Motor neuron (in vitro differentiated cells): ENCODE results near the gene ZDHHC4. TPM values are rescaled to one million over a fixed set of nuclear protein-coding genes. Genes with fewer than 3 reads are reported as not detected.

Experiments used
- ATAC-seq, 8 experiments: fragments of 200-7000 bp; cut with Tn5 transposase; replicated peaks in 6 of 8; 2 replicates each; pipeline ENCODE4 v1.8.0; 2021; ENCODE audit warnings: mild to moderate bottlenecking in 8 of 8, moderate library complexity in 8 of 8
- H3K27ac ChIP-seq, 2 donors: fragments of 250-450 bp; sonication (Bioruptor Pico); 2 replicates each; pipeline ENCODE4 v1.9.0; 2021; ENCODE audit warnings: antibody characterized with exemption in 2 of 2, mild to moderate bottlenecking in 2 of 2, moderate library complexity in 1 of 2
- H3K4me1 ChIP-seq, 2 donors: fragments of 250-450 bp; sonication (Bioruptor Pico); replicated peaks in 1 of 2; 2 replicates each; pipeline ENCODE4 v1.6.1; 2021; ENCODE audit warnings: antibody characterized with exemption in 2 of 2, mild to moderate bottlenecking in 2 of 2, moderate library complexity in 1 of 2
- H3K4me3 ChIP-seq, 5 donors: fragments of 250-450 bp; sonication (Bioruptor Pico); 2 replicates each; pipeline ENCODE4 v1.9.0; 2021; ENCODE audit warnings: antibody characterized with exemption in 5 of 5, mild to moderate bottlenecking in 5 of 5, moderate library complexity in 4 of 5
- WGBS, 10 experiments: fragments of 450-650 bp; shearing (Covaris generic); methylation state at CpG; one replicate each; pipeline ENCODE4 v1.0.0; 2022; 5-methylcytosine and 5-hydroxymethylcytosine counted together
- in situ Hi-C, 9 experiments: fragments of 400-800 bp; cut with MboI; loops; one replicate each; pipeline ENCODE4 v1.15.0; 2021; ENCODE audit warnings: low sequenced_read_pairs in 9 of 9, low pct_unique_long_range_greater_than_20kb in 2 of 9; ENCODE audit not compliant: unreplicated experiment in 9 of 9
- total RNA-seq, 8 experiments: library from RNA; unstranded; fragments of 300-600 nt; gene quantifications; 2 replicates each; pipeline versions ENCODE4 v1.2.3 to v1.2.4, GENCODE V29; 2022

ZDHHC4 gene
- total RNA-seq, 8 experiments from 2014 or later = 39.6 to 69.8 (median 58.8) TPM

DNA sequence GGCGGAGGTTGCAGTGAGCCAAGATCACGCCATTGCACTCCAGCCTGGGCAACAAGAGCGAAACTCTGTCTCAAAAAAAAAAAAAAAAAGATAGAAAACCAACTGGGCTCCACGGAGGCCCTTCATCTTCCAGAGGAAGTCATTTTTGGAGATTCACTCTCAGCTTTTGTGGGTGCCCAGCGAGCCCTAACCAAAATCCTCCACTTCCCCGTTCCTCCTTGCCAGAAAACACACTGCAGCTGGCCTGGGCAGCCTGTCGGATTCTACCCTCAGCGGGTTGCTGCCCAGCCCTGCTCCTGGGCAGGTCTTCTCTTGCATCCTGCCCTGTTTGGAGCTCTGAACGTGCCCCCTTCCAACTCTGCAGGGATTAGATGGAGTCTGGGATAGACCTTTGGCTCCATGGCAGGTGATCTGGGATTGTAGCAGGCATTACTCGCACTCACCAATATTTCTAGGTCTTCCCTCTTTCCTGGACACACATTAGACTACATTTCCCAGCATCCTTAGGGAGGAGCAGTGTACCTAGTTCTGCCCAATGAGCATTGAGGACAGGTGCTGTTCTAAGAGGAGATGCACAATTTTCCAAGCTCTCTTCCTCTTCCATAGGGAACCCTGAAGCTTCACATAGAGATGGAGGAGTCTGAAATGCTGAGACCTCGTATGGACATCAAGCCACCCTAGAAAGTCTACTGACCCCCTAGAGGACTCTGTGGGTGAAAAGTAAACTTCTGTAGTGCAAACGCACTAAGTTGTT lies 30.6 kb upstream of the ZDHHC4 start:
- in situ Hi-C loops = no loop called here
- H3K27ac ChIP-seq = no peak overlapping the region
- WGBS, 10 experiments = 10 to 100% (median 79%) methylated on average over 1 to 6 of the region's 12 CpGs; no CpG with 5 or more reads in 2 of the 10 experiments
- ATAC-seq = peak in 1 of 8 experiments; percentile 32
- H3K4me3 ChIP-seq = no peak overlapping the region
- H3K4me1 ChIP-seq = no peaks in the 10 kb centered on the region

DNA sequence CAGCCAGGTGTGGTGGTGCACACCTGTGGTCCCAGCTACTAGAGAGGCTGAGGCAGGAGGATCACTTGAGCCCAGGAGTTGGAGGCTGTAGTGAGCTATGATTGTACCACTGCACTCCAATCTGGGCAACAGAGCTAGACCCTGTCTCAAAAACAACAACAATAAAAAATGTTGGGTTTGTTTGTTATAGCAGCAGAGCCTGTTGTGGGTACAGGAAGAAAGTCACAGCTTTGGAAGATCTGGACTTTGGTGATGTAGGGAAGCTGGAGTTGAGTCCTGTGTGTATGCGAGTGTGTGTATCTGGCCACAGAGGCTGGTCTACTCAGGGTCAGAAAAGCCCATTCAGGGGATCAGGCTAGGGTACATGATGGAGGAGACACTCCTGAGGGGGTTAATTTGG lies 29.9 kb upstream of the ZDHHC4 start:
- no peak overlapping the region for H3K4me3 ChIP-seq
- H3K27ac ChIP-seq = no peak overlapping the region
- in situ Hi-C loops = no loop called here
- no peaks in the 10 kb centered on the region for H3K4me1 ChIP-seq
- 100% methylated on average over 1 of the region's 1 CpG; no CpG with 5 or more reads in 8 of the 10 experiments for WGBS, 10 experiments
- no peak for ATAC-seq

DNA sequence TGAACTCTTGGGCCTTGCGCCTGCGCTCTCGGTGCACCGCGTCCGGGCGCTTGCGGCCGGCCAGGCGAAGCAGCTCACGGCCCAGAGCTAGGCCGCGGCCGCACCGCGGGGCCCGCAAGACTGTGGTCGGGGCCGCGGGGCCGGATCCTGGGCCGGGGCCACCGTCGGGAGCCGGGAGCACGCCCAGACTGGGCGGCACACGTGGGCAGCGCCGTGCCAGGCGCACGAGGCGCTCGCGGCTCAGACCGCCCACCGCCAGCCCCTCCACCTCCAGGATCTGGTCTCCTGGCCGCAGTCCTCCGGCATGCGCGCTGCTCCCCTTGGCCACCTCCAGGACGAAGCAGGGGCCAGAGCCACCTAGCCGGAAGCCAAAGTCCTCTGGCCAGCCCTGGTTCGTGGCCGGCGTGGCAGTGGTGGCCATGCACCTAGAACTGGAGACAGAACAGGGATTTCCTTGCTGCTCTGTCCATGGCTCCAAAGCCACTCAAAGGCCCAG lies 26.2 kb upstream of the ZDHHC4 start, which contains the start of gene GRID2IP:
TSS of gene GRID2IP (minus strand) at position 446 of the 496 bp plus-strand sequence. CDS start at position 421, 25 bp downstream.
- H3K4me1 ChIP-seq = no peaks in the 10 kb centered on the region
- 40 to 100% (median 100%) methylated on average over 1 to 3 of the region's 46 CpGs; no CpG with 5 or more reads in 4 of the 10 experiments for whole genome bisulfite sequencing, 10 experiments
- ATAC-seq = no peak
- H3K27ac ChIP-seq = no peak within 1 kb of the TSS
- H3K4me3 ChIP-seq = no peak within 1 kb of the TSS
- in situ Hi-C loops = no loop called here

DNA sequence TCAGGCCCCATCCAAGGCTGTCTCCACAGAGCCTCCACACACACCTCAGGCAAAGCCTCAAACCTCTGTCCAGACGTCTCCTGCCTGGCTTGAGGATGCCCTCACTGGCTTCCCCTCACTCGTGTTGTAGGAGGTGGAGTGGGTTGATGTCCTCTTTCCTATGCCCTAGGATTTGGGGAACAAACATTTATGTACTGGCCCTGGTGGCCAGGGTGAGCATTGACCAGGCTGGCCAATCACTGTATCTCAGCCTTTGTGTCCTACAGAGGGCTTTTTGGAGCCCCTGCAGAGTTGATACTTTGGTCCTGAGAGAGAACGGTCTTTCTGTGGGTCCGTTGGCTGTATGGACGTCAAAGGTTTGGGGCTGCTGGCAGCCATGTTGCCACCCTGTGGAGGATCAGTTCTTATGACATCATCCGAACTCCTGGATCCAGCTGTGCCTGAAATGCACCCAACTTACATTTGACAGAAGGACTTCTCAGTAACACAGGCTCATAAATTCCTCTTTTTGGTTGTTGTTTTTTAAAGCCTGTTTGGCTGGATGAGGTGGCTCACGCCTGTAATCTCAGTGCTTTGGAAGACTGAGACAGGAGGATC lies 23.7 kb upstream of the ZDHHC4 start:
- in situ Hi-C loops = no loop called here
- no peaks in the 10 kb centered on the region for H3K4me1 ChIP-seq
- no peak overlapping the region for H3K27ac ChIP-seq
- peak in 1 of 8 experiments; percentile 38 for ATAC-seq
- H3K4me3 ChIP-seq = no peak overlapping the region
- WGBS, 10 experiments = 20 to 89% (median 63%) methylated on average over 1 to 5 of the region's 7 CpGs; no CpG with 5 or more reads in 2 of the 10 experiments

- H3K4me1 ChIP-seq = no peaks in the 10 kb centered on the region
- no peak overlapping the region for H3K27ac ChIP-seq
- in situ Hi-C loops = no loop called here
- 60 to 100% (median 81%) methylated on average over 1 to 3 of the region's 7 CpGs; no CpG with 5 or more reads in 3 of the 10 experiments for WGBS, 10 experiments
- no peak for ATAC-seq
- H3K4me3 ChIP-seq = no peak overlapping the region
Observed at GRCh38 chr7:6554848-6555247, 22.4 kb upstream of the ZDHHC4 start.

DNA sequence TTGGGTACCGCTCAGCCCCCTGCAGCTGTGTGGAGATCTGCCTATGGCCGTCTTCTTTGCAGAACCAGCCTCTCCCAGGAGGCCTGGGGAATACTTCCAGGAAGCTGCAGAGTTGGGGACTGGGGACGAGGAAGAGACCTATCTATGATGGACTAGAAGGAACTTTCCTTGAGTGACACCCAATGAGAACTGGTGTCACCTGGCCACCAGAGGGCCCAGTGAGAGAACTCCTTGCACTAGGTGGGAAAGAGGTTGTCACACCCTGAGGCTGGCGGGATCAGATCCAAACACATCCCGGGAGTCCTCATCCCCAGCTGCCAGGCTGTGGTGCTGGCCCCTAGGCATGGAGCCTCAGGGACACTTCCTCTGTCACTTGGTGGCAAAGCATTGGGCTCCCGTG lies 21.1 kb upstream of the ZDHHC4 start:
- in situ Hi-C loops = no loop called here
- H3K27ac ChIP-seq = no peak overlapping the region
- no peak overlapping the region for H3K4me3 ChIP-seq
- ATAC-seq = no peak
- H3K4me1 ChIP-seq = no peaks in the 10 kb centered on the region
- 17 to 73% (median 65%) methylated on average over 1 to 3 of the region's 6 CpGs; no CpG with 5 or more reads in 6 of the 10 experiments for WGBS, 10 experiments

GRCh38 chr7:6558837-6559236 lies 18.4 kb upstream of the ZDHHC4 start:
- H3K4me1 ChIP-seq = no peaks in the 10 kb centered on the region
- in situ Hi-C loops = no loop called here
- 25 to 100% (median 82%) methylated on average over 1 to 6 of the region's 6 CpGs; no CpG with 5 or more reads in 2 of the 10 experiments for WGBS, 10 experiments
- peak in 3 of 8 experiments; percentile 73 to 94 (median 77) for ATAC-seq
- no peak overlapping the region for H3K4me3 ChIP-seq
- no peak overlapping the region for H3K27ac ChIP-seq

DNA sequence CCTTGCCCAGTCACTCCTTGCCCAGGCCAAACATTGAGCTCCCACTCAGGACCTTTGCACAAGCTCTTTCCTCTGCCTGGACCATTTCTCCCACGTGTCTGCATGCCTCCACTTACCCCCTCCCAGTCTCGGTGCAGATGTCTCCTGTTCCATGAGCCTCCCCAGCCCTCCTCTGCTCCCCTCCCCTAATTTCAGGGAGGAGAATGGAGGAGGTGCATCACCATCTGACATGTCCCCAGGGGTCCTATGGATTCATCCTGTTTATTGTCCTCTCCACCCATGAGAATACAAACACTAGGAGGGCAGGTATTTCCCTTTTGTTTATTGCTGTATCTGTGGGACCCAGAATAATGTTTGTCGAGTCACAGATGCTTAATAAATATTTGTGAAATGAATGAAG lies 17.4 kb upstream of the ZDHHC4 start:
- no peak overlapping the region for H3K27ac ChIP-seq
- ATAC-seq = no peak
- in situ Hi-C loops = no loop called here
- no peaks in the 10 kb centered on the region for H3K4me1 ChIP-seq
- WGBS, 10 experiments = 0 to 100% (median 65%) methylated on average over 1 of the region's 3 CpGs; no CpG with 5 or more reads in 4 of the 10 experiments
- H3K4me3 ChIP-seq = no peak overlapping the region

GRCh38 chr7:6562106-6562505 lies 15.1 kb upstream of the ZDHHC4 start:
- in situ Hi-C loops = no loop called here
- no peaks in the 10 kb centered on the region for H3K4me1 ChIP-seq
- no peak overlapping the region for H3K27ac ChIP-seq
- ATAC-seq = no peak
- 17 to 100% (median 50%) methylated on average over 1 of the region's 1 CpG; no CpG with 5 or more reads in 6 of the 10 experiments for WGBS, 10 experiments
- H3K4me3 ChIP-seq = no peak overlapping the region

- ATAC-seq = no peak
- 16 to 100% (median 71%) methylated on average over 1 to 9 of the region's 12 CpGs for WGBS, 10 experiments
- H3K27ac ChIP-seq = no peak overlapping the region
- in situ Hi-C loops = no loop called here
- H3K4me1 ChIP-seq = no peaks in the 10 kb centered on the region
- no peak overlapping the region for H3K4me3 ChIP-seq
Observed at GRCh38 chr7:6563936-6564770, 13.1 kb upstream of the ZDHHC4 start.

GRCh38 chr7:6565655-6566054 lies 11.6 kb upstream of the ZDHHC4 start:
- ATAC-seq = no peak
- Histone ChIP-seq H3K27ac (no peak overlapping the region), H3K4me1 (no peaks in the 10 kb centered on the region), H3K4me3 (no peak overlapping the region)
- in situ Hi-C loops = no loop called here
- WGBS, 10 experiments = 20 to 100% (median 81%) methylated on average over 1 to 4 of the region's 4 CpGs; no CpG with 5 or more reads in 1 of the 10 experiments

GRCh38 chr7:6567886-6568285 lies 9.4 kb upstream of the ZDHHC4 start:
- no peak for ATAC-seq
- no peak overlapping the region for H3K27ac ChIP-seq
- 0 to 94% (median 85%) methylated on average over 1 to 3 of the region's 3 CpGs; no CpG with 5 or more reads in 2 of the 10 experiments for WGBS, 10 experiments
- in situ Hi-C loops = no loop called here
- H3K4me1 ChIP-seq = no peaks in the 10 kb centered on the region
- no peak overlapping the region for H3K4me3 ChIP-seq
